Endothelial cell of umbilical vein (primary cell): ENCODE data around the gene STAT5A.

Experiments used
- EZH2 ChIP-seq: IDR thresholded peaks from 2 replicates; pipeline ENCODE4 v1.6.1; 2012; ENCODE audit warnings: borderline replicate concordance, low read depth, mild to moderate bottlenecking, moderate library complexity, low read length, inconsistent platforms; ENCODE audit not compliant: severe bottlenecking
- POLR2A ChIP-seq: IDR thresholded peaks from 2 replicates; pipeline ENCODE4 v1.6.1; 2012; ENCODE audit warnings: low read depth, mild to moderate bottlenecking, control low read depth, low read length
- TF ChIP-seq, protein P1 (sequence below), 2 donors: IDR thresholded peaks; 1 replicate in 1 of 2; 2 replicates in 1 of 2; pipeline ENCODE4 v1.5.1; 2011; ENCODE audit warnings: low read length in 2 of 2, mild to moderate bottlenecking in 2 of 2, moderate library complexity in 2 of 2, control low read depth in 1 of 2, inconsistent platforms in 1 of 2, low read depth in 1 of 2; ENCODE audit not compliant: insufficient read depth in 1 of 2; ENCODE audit errors: extremely low read depth in 1 of 2
- TF ChIP-seq, protein P2 (sequence below): IDR thresholded peaks from 2 replicates; pipeline ENCODE4 v1.6.1; 2011; ENCODE audit not compliant: insufficient read depth, insufficient read length

DNA sequence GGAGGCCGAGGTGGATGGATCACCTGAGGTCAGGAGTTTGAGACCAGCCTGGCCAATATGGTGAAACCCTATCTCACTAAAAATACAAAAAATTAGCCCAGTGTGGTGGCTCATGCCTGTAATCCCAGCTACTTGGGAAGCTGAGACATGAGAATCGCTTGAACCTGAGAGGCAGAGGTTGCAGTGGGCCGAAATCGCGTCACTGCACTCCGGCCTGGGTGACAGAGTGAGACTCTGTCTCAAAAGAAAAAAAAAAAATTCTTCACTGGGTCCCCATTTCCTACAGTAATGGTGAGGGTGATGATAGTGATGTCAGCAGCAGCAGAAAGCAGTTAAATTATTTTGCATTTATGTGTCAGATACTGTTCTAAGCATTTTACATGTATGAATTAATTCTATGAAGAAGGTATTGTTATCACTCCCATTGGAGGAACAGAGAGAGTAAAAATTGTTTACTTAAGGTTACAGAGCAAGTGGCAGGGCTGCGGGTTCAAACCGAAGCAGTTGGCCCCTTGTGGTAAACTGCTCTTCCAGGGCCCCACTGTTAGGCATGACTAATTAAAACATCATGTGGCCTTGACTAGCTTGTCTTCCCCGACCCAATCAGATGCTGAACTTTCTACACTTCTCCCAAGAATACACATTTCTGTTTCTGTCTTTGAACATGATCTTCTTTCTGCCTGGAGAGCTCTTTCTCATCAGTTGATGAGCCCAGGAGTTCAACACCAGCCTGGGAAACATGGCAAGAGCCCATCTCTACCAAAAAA is 54.1 kb downstream of the STAT5A start:
- TF ChIP-seq, protein P1, sequence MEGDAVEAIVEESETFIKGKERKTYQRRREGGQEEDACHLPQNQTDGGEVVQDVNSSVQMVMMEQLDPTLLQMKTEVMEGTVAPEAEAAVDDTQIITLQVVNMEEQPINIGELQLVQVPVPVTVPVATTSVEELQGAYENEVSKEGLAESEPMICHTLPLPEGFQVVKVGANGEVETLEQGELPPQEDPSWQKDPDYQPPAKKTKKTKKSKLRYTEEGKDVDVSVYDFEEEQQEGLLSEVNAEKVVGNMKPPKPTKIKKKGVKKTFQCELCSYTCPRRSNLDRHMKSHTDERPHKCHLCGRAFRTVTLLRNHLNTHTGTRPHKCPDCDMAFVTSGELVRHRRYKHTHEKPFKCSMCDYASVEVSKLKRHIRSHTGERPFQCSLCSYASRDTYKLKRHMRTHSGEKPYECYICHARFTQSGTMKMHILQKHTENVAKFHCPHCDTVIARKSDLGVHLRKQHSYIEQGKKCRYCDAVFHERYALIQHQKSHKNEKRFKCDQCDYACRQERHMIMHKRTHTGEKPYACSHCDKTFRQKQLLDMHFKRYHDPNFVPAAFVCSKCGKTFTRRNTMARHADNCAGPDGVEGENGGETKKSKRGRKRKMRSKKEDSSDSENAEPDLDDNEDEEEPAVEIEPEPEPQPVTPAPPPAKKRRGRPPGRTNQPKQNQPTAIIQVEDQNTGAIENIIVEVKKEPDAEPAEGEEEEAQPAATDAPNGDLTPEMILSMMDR (IDR thresholded peaks at IDR 0.05; ENCODE audit: extremely low read depth in 1 of 2, insufficient read depth in 1 of 2, low read depth in 1 of 2, low read length in 2 of 2): no peak
- TF ChIP-seq EZH2: no peak
- TF ChIP-seq POLR2A: no peak
- TF ChIP-seq, protein P2, sequence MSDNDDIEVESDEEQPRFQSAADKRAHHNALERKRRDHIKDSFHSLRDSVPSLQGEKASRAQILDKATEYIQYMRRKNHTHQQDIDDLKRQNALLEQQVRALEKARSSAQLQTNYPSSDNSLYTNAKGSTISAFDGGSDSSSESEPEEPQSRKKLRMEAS: no peak
